Measurements from ENCODE around the gene PHF23.

The PHF23 gene

DNA sequence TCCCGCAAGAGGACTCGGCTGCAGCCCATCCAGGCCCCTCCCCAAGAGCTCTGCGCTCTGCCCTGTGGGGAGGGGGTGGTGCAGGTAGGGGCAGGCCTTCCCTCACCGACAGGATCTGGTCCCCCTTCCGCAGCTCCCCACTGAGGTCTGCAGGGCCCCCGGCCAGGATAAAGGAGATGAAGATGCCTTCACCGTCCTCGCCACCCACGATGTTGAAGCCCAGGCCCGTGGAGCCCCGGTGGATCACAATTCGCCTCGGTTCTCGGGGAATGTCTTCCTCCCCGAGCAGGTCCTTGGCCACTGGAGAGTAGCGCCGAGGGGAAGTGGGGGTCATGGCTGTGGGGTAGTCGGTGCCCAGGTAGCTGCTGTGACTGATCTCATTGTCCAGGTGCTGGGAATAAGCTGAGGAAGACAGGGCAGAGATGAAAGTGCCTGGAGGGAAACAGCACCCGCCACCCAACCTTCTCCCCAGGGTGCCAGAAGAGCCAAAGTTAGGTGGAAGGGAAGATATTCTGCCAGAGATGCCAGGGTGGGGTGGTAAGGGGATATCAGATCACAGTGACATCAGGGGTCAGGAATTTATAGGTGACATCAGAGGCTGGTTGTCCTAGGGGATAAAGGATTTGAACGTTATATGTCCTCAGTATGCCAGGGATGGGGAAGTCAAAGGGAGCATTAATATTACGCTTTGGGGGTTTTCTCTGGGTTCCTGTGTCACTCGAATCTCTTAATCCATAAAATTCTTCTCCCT lies 42.4 kb downstream of the PHF23 start:
- no peak for DNase-seq

- DNase-seq = no peak
These were observed 43.3 kb downstream of the PHF23 start for GRCh38 chr17:7195971-7196370.

GRCh38 chr17:7192271-7192937 lies 46.9 kb downstream of the PHF23 start:
- no peak for DNase-seq

GRCh38 chr17:7191571-7192270 lies 47.5 kb downstream of the PHF23 start:
- DNase-seq = peak; percentile 38

GRCh38 chr17:7191069-7191468 lies 48.2 kb downstream of the PHF23 start:
- DNase-seq = no peak

GRCh38 chr17:7190276-7190917 lies 48.9 kb downstream of the PHF23 start:
- DNase-seq = no peak

- DNase-seq = peak; percentile 29
These were observed 53.0 kb downstream of the PHF23 start for GRCh38 chr17:7186241-7186640.
